ENCODE results near the gene RFX1. TPM values are rescaled to one million over a fixed set of nuclear protein-coding genes. Genes with fewer than 3 reads are reported as not detected.
A peak's percentile ranks its signal among the peaks of the same experiment; 100 is the strongest.

The RFX1 gene
- total RNA-seq, result 4.2 and 4.5 TPM in 2 replicates

DNA sequence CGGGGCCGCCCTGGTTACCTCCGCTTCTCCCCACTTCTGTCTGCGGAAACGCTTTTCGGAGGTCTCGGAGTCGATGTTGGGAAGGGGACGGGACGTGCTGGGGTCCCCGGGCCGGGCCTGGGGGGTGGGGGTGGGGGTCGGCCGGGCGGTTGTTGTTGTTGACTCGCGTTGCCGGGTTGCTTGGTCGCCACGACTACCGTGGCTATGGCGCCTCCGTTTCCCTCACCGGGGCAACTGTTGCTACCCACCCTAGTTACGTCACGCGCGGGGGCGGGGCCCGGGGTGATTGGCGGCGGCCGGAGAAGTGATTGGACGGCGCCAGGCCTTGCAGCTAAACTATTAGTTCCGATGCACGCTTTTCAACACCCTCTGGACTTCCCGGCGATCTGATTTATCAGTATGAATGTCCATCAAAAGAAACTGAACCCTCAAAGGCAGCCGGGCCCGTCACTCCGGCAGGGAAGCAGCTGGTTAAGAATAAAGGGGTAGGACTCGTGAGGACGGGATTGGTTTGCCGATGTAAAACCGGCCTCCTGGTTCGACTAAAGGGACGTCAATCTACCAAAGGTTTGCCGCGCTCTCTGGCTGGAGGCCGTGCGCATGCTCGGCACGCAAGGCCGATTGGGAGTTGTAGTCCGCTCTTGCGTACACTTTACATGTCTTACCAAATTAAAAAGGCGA lies at the start of gene RFX1:
TSS of gene RFX1 (minus strand) at position 236 of the 681 bp plus-strand sequence. CDS start 12,477 bp downstream, outside the sequence.
- peak; percentile 99 for DNase-seq (ENCODE audit: low read depth)
- TF ChIP-seq, protein P1, sequence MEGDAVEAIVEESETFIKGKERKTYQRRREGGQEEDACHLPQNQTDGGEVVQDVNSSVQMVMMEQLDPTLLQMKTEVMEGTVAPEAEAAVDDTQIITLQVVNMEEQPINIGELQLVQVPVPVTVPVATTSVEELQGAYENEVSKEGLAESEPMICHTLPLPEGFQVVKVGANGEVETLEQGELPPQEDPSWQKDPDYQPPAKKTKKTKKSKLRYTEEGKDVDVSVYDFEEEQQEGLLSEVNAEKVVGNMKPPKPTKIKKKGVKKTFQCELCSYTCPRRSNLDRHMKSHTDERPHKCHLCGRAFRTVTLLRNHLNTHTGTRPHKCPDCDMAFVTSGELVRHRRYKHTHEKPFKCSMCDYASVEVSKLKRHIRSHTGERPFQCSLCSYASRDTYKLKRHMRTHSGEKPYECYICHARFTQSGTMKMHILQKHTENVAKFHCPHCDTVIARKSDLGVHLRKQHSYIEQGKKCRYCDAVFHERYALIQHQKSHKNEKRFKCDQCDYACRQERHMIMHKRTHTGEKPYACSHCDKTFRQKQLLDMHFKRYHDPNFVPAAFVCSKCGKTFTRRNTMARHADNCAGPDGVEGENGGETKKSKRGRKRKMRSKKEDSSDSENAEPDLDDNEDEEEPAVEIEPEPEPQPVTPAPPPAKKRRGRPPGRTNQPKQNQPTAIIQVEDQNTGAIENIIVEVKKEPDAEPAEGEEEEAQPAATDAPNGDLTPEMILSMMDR (conservative IDR thresholded peaks at IDR 0.05; ENCODE audit: low read depth, low read length), result no peak
- peak within 1 kb of the TSS; percentile 86 for H3K4me3 ChIP-seq (ENCODE audit: low read depth, low read length)

- TF ChIP-seq, protein P1 (conservative IDR thresholded peaks at IDR 0.05; ENCODE audit: low read depth, low read length), result no peak
- H3K4me3 ChIP-seq (ENCODE audit: low read depth, low read length), result no peak overlapping the region
- DNase-seq (ENCODE audit: low read depth), result no peak
Measured at GRCh38 chr19:14055396-14055795, 49.3 kb upstream of the RFX1 start.

DNA sequence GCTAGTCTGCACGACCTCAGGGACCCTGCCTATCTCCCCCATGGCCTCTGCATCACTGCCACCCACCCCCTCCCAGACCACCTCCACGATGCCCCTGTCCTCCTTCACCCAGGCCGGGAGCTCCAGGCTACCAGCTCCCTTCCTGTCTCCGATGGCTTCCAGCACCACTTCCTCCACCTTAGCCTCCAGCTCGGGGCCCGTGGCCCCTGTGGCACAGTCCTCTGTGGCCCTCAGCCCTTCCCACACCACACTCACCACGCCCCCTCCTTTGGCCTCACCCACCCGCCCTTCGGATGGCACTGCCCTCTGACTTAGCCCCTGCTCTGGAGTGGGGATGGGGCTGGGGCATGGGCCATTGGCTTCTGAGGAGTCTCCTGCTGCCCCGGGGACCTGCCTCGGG lies 48.6 kb upstream of the RFX1 start:
- no peak for DNase-seq (ENCODE audit: low read depth)

GRCh38 chr19:14054099-14054498 lies 48.0 kb upstream of the RFX1 start:
- TF ChIP-seq, protein P1 (conservative IDR thresholded peaks at IDR 0.05; ENCODE audit: low read depth, low read length), result no peak
- no peak for DNase-seq (ENCODE audit: low read depth)
- H3K4me3 ChIP-seq (ENCODE audit: low read depth, low read length), result no peak overlapping the region

More for the DNA sequence above, 48.6 kb upstream of the RFX1 start:
- no peak overlapping the region for H3K4me3 ChIP-seq (ENCODE audit: low read depth, low read length)
- TF ChIP-seq, protein P1 (conservative IDR thresholded peaks at IDR 0.05; ENCODE audit: low read depth, low read length), result no peak

- DNase-seq (ENCODE audit: low read depth), result no peak
- TF ChIP-seq, protein P1 (conservative IDR thresholded peaks at IDR 0.05; ENCODE audit: low read depth, low read length), result no peak
- H3K4me3 ChIP-seq (ENCODE audit: low read depth, low read length), result no peak overlapping the region
Measured at GRCh38 chr19:14053500-14053899, 47.4 kb upstream of the RFX1 start.

- TF ChIP-seq, protein P1 (conservative IDR thresholded peaks at IDR 0.05; ENCODE audit: low read depth, low read length), result no peak
- DNase-seq (ENCODE audit: low read depth), result no peak
Measured at GRCh38 chr19:14053032-14053431, 46.9 kb upstream of the RFX1 start.

DNA sequence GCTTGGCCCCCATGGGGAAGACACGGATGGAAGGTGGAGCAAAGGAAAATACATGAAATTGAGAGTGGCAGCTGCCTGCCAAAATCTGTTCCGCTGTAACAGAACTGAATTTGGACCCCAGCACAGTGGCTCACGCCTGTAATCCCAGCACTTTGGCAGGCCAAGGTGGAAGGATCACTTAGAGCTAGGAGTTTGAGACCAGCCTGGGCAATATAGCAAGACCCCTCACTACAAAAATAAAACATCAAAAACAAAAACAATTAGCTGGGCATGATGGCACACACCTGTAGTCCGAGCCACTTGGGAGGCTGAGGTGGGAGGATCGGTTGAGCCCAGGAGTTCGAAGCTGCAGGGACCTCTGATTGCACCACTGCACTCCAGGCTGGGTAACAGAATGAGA lies 46.4 kb upstream of the RFX1 start:
- no peak overlapping the region for H3K4me3 ChIP-seq (ENCODE audit: low read depth, low read length)
- no peak for DNase-seq (ENCODE audit: low read depth)
- TF ChIP-seq, protein P1 (conservative IDR thresholded peaks at IDR 0.05; ENCODE audit: low read depth, low read length), result no peak

More at GRCh38 chr19:14053032-14053431, 46.9 kb upstream of the RFX1 start:
- no peak overlapping the region for H3K4me3 ChIP-seq (ENCODE audit: low read depth, low read length)

Data from epithelial cell of proximal tubule (primary cell).